IMR-90 (cell line): ENCODE results near the gene GSPT1. TPM values are rescaled to one million over a fixed set of nuclear protein-coding genes. Genes with fewer than 3 reads are reported as not detected.

Source experiments
- ATAC-seq: fragments of 200-7000 bp; cut with Tn5 transposase; 2 replicates; pipeline ENCODE4 v1.9.1; 2020; ENCODE audit warnings: low read depth, mild to moderate bottlenecking, moderate library complexity
- BruUV-seq: library from RNA; stranded (reverse); fragments of 400-500 nt; replicated peaks from 2 replicates; lab custom pipeline; 2021; lab: Mats Ljungman, UMichigan
- CTCF ChIA-PET: fragments of 300-600 bp; formaldehyde crosslinking; extraction: SDS; loops from one replicate; lab custom pipeline; 2021; ENCODE audit warnings: antibody characterized with exemption; lab: Yijun Ruan, JAX
- POLR2A ChIA-PET: fragments of 300-600 bp; sonication (Branson Sonifier 250); formaldehyde crosslinking; loops from one replicate; lab custom pipeline; 2022; ENCODE audit warnings: antibody characterized with exemption; ENCODE audit not compliant: unreplicated experiment; lab: Charles Lee
- DNase-seq: peaks from one replicate; pipeline ENCODE4 v3.0.0; 2013
- H2AFZ ChIP-seq: replicated peaks from 2 replicates; pipeline ENCODE3; 2013; ENCODE audit warnings: low read length, mild to moderate bottlenecking; ENCODE audit not compliant: poor library complexity
- H2AK5ac ChIP-seq: 2 replicates; pipeline ENCODE4 v1.6.1; 2013; ENCODE audit warnings: low read depth, low read length, inconsistent platforms
- H2AK9ac ChIP-seq: replicated peaks from 2 replicates; pipeline ENCODE3; 2013; ENCODE audit warnings: mild to moderate bottlenecking, low read depth, low read length, moderate library complexity; ENCODE audit not compliant: poor library complexity
- H2BK120ac ChIP-seq: 2 replicates; pipeline ENCODE4 v1.6.1; 2013; ENCODE audit warnings: low read depth, low read length, inconsistent platforms
- H2BK15ac ChIP-seq: 3 replicates; pipeline ENCODE4 v1.6.1; 2013; ENCODE audit warnings: low read depth, low read length, inconsistent platforms
- H2BK20ac ChIP-seq: 2 replicates; pipeline ENCODE4 v1.6.1; 2013; ENCODE audit warnings: low read depth, mild to moderate bottlenecking, inconsistent platforms, low read length, moderate library complexity
- H2BK5ac ChIP-seq: 2 replicates; pipeline ENCODE4 v1.6.1; 2013; ENCODE audit warnings: mild to moderate bottlenecking, low read depth, low read length, inconsistent platforms; ENCODE audit not compliant: poor library complexity, severe bottlenecking
- H3K14ac ChIP-seq: replicated peaks from 2 replicates; pipeline ENCODE4 v1.6.1; 2013; ENCODE audit warnings: low read depth, low read length, inconsistent platforms
- H3K18ac ChIP-seq: 2 replicates; pipeline ENCODE4 v1.6.1; 2013; ENCODE audit warnings: low read depth, low read length, control low read depth
- H3K23ac ChIP-seq: 2 replicates; pipeline ENCODE4 v1.6.1; 2013; ENCODE audit warnings: low read depth, low read length, inconsistent platforms
- H3K27ac ChIP-seq: 2 replicates; pipeline ENCODE4 v1.5.1; 2013; ENCODE audit warnings: mild to moderate bottlenecking, control low read depth, low read length; ENCODE audit not compliant: insufficient read depth
- H3K27me3 ChIP-seq: 2 replicates; pipeline ENCODE4 v1.6.1; 2013; ENCODE audit warnings: low read length; ENCODE audit not compliant: control insufficient read depth, insufficient read depth
- H3K36me3 ChIP-seq: 2 replicates; pipeline ENCODE4 v1.6.1; 2013; ENCODE audit warnings: low read length, mixed read lengths; ENCODE audit not compliant: control insufficient read depth, insufficient read depth
- H3K4ac ChIP-seq: 2 replicates; pipeline ENCODE4 v1.6.1; 2013; ENCODE audit warnings: low read depth, low read length, inconsistent platforms
- H3K4me1 ChIP-seq: 2 replicates; pipeline ENCODE4 v1.6.1; 2013; ENCODE audit warnings: low read length, mixed read lengths; ENCODE audit not compliant: control insufficient read depth, insufficient read depth
- H3K4me2 ChIP-seq: 2 replicates; pipeline ENCODE4 v1.6.1; 2013; ENCODE audit warnings: low read depth, mild to moderate bottlenecking, control low read depth, low read length, moderate library complexity
- H3K4me3 ChIP-seq: 2 replicates; pipeline ENCODE4 v1.5.1; 2013; ENCODE audit warnings: low read depth, mild to moderate bottlenecking, control low read depth, low read length, moderate library complexity; ENCODE audit not compliant: insufficient read depth
- H3K56ac ChIP-seq: 2 replicates; pipeline ENCODE4 v1.6.1; 2013; ENCODE audit warnings: low read length, inconsistent platforms; ENCODE audit not compliant: insufficient read depth; ENCODE audit errors: extremely low read depth
- H3K79me1 ChIP-seq, 2 experiments: 2 replicates each; pipeline ENCODE4 v1.6.1; 2013; ENCODE audit warnings: low read length in 2 of 2, inconsistent platforms in 1 of 2, low read depth in 1 of 2
- H3K9ac ChIP-seq: 2 replicates; pipeline ENCODE4 v1.6.1; 2013; ENCODE audit warnings: low read depth, low read length, control low read depth
- H3K9me1 ChIP-seq: 2 replicates; pipeline ENCODE4 v1.6.1; 2013; ENCODE audit warnings: low read length, inconsistent platforms; ENCODE audit not compliant: insufficient read depth
- H3K9me3 ChIP-seq: 2 replicates; pipeline ENCODE4 v1.6.1; 2013; ENCODE audit warnings: low read length; ENCODE audit not compliant: control insufficient read depth, insufficient read depth
- H4K20me1 ChIP-seq: 2 replicates; pipeline ENCODE4 v1.6.1; 2013; ENCODE audit warnings: low read length, inconsistent platforms; ENCODE audit not compliant: insufficient read depth
- H4K5ac ChIP-seq: 2 replicates; pipeline ENCODE4 v1.6.1; 2013; ENCODE audit warnings: mild to moderate bottlenecking, low read depth, low read length, control low read depth
- H4K8ac ChIP-seq, 2 experiments: 2 replicates each; pipeline ENCODE4 v1.6.1; 2013; ENCODE audit warnings: low read depth in 2 of 2, low read length in 2 of 2, control low read depth in 1 of 2, inconsistent platforms in 1 of 2
- H4K91ac ChIP-seq: 2 replicates; pipeline ENCODE4 v1.6.1; 2013; ENCODE audit warnings: low read depth, low read length, inconsistent platforms; ENCODE audit not compliant: insufficient read depth
- CEBPB ChIP-seq: IDR thresholded peaks from 2 replicates; pipeline ENCODE4 v1.6.1; 2012; ENCODE audit warnings: low read depth, low read length, improper control_type of control experiment
- FOS ChIP-seq: fragments of 150-350 bp; IDR thresholded peaks from 2 replicates; pipeline ENCODE4 v1.6.1; 2016; ENCODE audit warnings: low read depth, low read length
- MAFK ChIP-seq: IDR thresholded peaks from 2 replicates; pipeline ENCODE4 v1.6.1; 2012; ENCODE audit warnings: low read depth, low read length, improper control_type of control experiment
- MXI1 ChIP-seq: IDR thresholded peaks from 2 replicates; pipeline ENCODE4 v1.6.1; 2012; ENCODE audit warnings: low read depth, mild to moderate bottlenecking, low read length, moderate library complexity, borderline replicate concordance
- POLR2A ChIP-seq: IDR thresholded peaks from 2 replicates; pipeline ENCODE4 v1.6.1; 2012; ENCODE audit warnings: mild to moderate bottlenecking, low read depth, low read length
- RCOR1 ChIP-seq: IDR thresholded peaks from 2 replicates; pipeline ENCODE4 v1.6.1; 2012; ENCODE audit warnings: mild to moderate bottlenecking, low read length, improper control_type of control experiment; ENCODE audit not compliant: insufficient replicate concordance
- RFX5 ChIP-seq: IDR thresholded peaks from 2 replicates; pipeline ENCODE4 v1.8.0; 2012; ENCODE audit warnings: low read depth, mild to moderate bottlenecking, low read length, moderate library complexity
- WGBS, 2 experiments: methylation state at CpG; one replicate each; pipeline versions ENCODE4 v1.1.5 to v1.1.7; 2013; ENCODE audit warnings: missing lambda C conversion rate in 2 of 2; ENCODE audit not compliant: insufficient read length in 1 of 2; ENCODE audit errors: extremely low coverage in 2 of 2; 5-methylcytosine and 5-hydroxymethylcytosine counted together
- dilution Hi-C: fragments of 300-500 bp; cut with HindIII; formaldehyde crosslinking; loops from one replicate; pipeline ENCODE4 v1.14.3; 2018; ENCODE audit warnings: low sequenced_read_pairs; ENCODE audit not compliant: unreplicated experiment
- in situ Hi-C: fragments of 300-500 bp; cut with MboI; formaldehyde crosslinking; loops from 3 replicates; pipeline ENCODE4 v1.14.3; 2019; ENCODE audit warnings: low sequenced_read_pairs, inconsistent platforms, mixed read lengths
- intact Hi-C: fragments of 100-400 bp; cut with micrococcal nuclease; formaldehyde crosslinking; loops from 2 replicates; pipeline ENCODE4 v1.10.0; 2022
- polyA plus RNA-seq, 3 experiments: library from polyadenylated mRNA; depleted of rRNA; stranded (reverse); fragments of >200 nt; gene quantifications; 2 replicates each; pipeline ENCODE4 v1.2.3, GENCODE V29; 2012; ENCODE audit warnings: low replicate concordance in 1 of 3
- total RNA-seq: library from RNA; depleted of rRNA; stranded (reverse); fragments of >200 nt; gene quantifications from 2 replicates; pipeline ENCODE4 v1.2.3, GENCODE V29; 2012

The GSPT1 gene
- total and polyA plus RNA-seq, 2 of the 4 experiments (the other 2 are of a cell fraction) = 76.3 to 84.8 TPM

GRCh38 chr16:11896486-11897176 is 19.1 kb downstream of the GSPT1 start:
- peak; percentile 94 for ATAC-seq
- no peaks in the 10 kb centered on the region for H3K27me3 ChIP-seq
- no peak overlapping the region for H3K14ac ChIP-seq
- H3K23ac ChIP-seq = no peak overlapping the region
- TF ChIP-seq CEBPB (peak; percentile 75), MAFK (peak; percentile 67), FOS (peak; percentile 83), MXI1 (no peak), RCOR1 (peak; percentile 23), POLR2A (no peak), RFX5 (no peak)
- no TSS peak for BruUV-seq
- peaks cover 4% of the 10 kb centered on the region for H3K4me1 ChIP-seq
- ChIA-PET CTCF (interaction anchor here (2.1 kb wide), 1 partner anchor 171 kb away, joined by 6 read pairs; no protein-coding TSS in a partner anchor), POLR2A (no interaction called here)
- no peak overlapping the region for H3K18ac ChIP-seq
- no peak overlapping the region for H3K56ac ChIP-seq
- no peak overlapping the region for H2AFZ ChIP-seq
- no peaks in the 10 kb centered on the region for H3K9me3 ChIP-seq
- peak overlapping the region; percentile 17 for H3K4me2 ChIP-seq
- dilution Hi-C loops (no loop called here), intact Hi-C loops (loop anchor here (5.0 to 10.0 kb wide), 2 partner anchors 78 to 171 kb away; partner anchors contain the start of gene SNX29), in situ Hi-C loops (no loop called here)
- H3K9me1 ChIP-seq = peaks cover 19% of the 10 kb centered on the region
- H3K4ac ChIP-seq = no peak overlapping the region
- no peak overlapping the region for H3K9ac ChIP-seq
- H4K91ac ChIP-seq = no peak overlapping the region
- H3K27ac ChIP-seq = peak overlapping the region; percentile 28; the same call in 1 of the 2 replicates
- H2BK120ac ChIP-seq = no peak overlapping the region
- no peak overlapping the region for H3K4me3 ChIP-seq
- no peak overlapping the region for H4K8ac ChIP-seq
- no peak overlapping the region for H2AK9ac ChIP-seq
- H3K79me1 ChIP-seq = peaks cover 20 to 72% of the 10 kb centered on the region in 2 experiments
- H2BK20ac ChIP-seq = no peak overlapping the region
- peaks cover 15% of the 10 kb centered on the region for H3K36me3 ChIP-seq
- WGBS, 2 experiments = 92% methylated on average over 2 of the region's 5 CpGs; no CpG with 5 or more reads in 1 of the 2 experiments
- no peak overlapping the region for H2BK15ac ChIP-seq
- no peak overlapping the region for H2AK5ac ChIP-seq
- peak; percentile 92 for DNase-seq
- H2BK5ac ChIP-seq = no peak overlapping the region
- H4K5ac ChIP-seq = no peak overlapping the region
- peaks cover 58% of the 10 kb centered on the region for H4K20me1 ChIP-seq
